Choroid plexus epithelial cell (primary cell): ENCODE results near the gene EIPR1.

ENCODE experiments used
- DNase-seq: peaks from one replicate; pipeline ENCODE4 v3.0.0-alpha.2; 2010; ENCODE audit warnings: low read depth
- H3K4me3 ChIP-seq: 2 replicates; pipeline ENCODE4 v1.5.1; 2011; ENCODE audit warnings: low read depth, mild to moderate bottlenecking, control low read depth, low read length, moderate library complexity
- CTCF ChIP-seq: conservative IDR thresholded peaks from 2 replicates; pipeline ENCODE4 v1.5.1; 2011; ENCODE audit warnings: low read depth, mild to moderate bottlenecking, control low read depth, inconsistent platforms, low read length, moderate library complexity

The EIPR1 gene

GRCh38 chr2:3241971-3242746, 135.5 kb downstream of the EIPR1 start:
- no peak for DNase-seq
- no peak overlapping the region for H3K4me3 ChIP-seq
- no peak for TF ChIP-seq CTCF

GRCh38 chr2:3238951-3239841, 138.4 kb downstream of the EIPR1 start:
- no peak for TF ChIP-seq CTCF
- no peak for DNase-seq
- H3K4me3 ChIP-seq, result no peak overlapping the region

GRCh38 chr2:3236300-3237045, 141.1 kb downstream of the EIPR1 start:
- no peak for DNase-seq
- H3K4me3 ChIP-seq, result no peak overlapping the region
- TF ChIP-seq CTCF, result no peak

GRCh38 chr2:3233877-3234276, 143.7 kb downstream of the EIPR1 start:
- H3K4me3 ChIP-seq, result no peak overlapping the region

GRCh38 chr2:3229221-3229620, 148.4 kb downstream of the EIPR1 start:
- TF ChIP-seq CTCF, result no peak
- DNase-seq, result no peak
- H3K4me3 ChIP-seq, result no peak overlapping the region

More at GRCh38 chr2:3233877-3234276, 143.7 kb downstream of the EIPR1 start:
- TF ChIP-seq CTCF, result no peak
- no peak for DNase-seq

- no peak for TF ChIP-seq CTCF
- no peak for DNase-seq
- H3K4me3 ChIP-seq, result no peak overlapping the region
Observed at GRCh38 chr2:3224681-3225080, 152.9 kb downstream of the EIPR1 start.
